Measurements from ENCODE around the gene SLC26A1.

The SLC26A1 gene

GRCh38 chr4:1029529-1029928 is 36.3 kb upstream of the SLC26A1 start:
- DNase-seq (ENCODE audit: low read depth) = no peak

DNA sequence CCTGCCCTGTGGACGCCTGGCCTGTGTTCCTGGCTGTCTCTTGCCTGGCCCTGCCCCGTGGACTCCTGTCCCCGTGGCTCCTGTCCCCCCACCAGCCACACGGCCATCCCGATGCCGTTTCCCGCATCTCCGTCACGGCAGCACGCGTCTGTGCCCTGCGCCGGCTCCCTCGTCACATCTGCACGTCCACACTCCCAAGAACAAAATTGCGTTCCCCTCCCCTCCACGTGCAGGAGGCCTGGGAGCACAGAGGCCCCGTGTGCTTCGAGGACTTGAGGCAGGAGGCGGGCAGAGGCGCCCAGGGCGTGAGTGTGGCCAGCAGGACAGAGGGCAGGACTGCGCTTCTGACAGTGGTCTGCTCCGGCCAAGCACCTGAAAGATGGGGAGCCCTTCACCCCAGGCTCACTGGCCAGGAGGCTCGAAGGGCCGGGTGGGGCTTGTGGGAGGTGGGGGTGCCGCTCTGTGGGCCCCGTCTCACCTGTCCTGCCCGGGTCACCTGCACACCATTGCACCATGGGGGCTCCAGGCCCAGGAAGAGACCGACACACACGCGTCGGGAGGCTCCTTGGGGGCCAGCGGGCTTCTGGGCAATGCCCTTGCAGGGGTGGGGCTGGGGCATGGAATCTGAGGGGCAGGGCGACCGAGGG is 35.5 kb upstream of the SLC26A1 start:
- DNase-seq (ENCODE audit: low read depth) = no peak

GRCh38 chr4:1027915-1028238 is 34.7 kb upstream of the SLC26A1 start:
- no peak for DNase-seq (ENCODE audit: low read depth)

GRCh38 chr4:1027219-1027914 is 34.2 kb upstream of the SLC26A1 start:
- no peak for DNase-seq (ENCODE audit: low read depth)

DNA sequence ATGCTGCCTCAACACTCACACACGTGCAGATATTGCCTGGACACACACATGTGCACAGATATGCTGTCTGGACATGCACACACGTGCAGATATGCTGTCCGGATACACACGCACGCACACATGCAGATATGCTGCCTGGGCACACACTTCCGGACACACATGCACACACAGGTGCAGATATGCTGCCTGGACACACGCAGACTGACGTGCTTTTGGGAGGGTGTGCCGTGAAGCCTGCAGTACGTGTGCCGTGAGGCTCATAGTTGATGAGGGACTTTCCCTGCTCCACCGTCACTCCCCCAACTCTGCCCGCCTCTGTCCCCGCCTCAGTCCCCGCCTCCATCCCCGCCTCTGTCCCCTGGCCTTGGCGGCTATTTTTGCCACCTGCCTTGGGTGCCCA is 32.9 kb upstream of the SLC26A1 start:
- DNase-seq (ENCODE audit: low read depth) = no peak

GRCh38 chr4:1024882-1025545 is 31.8 kb upstream of the SLC26A1 start:
- no peak for DNase-seq (ENCODE audit: low read depth)

DNA sequence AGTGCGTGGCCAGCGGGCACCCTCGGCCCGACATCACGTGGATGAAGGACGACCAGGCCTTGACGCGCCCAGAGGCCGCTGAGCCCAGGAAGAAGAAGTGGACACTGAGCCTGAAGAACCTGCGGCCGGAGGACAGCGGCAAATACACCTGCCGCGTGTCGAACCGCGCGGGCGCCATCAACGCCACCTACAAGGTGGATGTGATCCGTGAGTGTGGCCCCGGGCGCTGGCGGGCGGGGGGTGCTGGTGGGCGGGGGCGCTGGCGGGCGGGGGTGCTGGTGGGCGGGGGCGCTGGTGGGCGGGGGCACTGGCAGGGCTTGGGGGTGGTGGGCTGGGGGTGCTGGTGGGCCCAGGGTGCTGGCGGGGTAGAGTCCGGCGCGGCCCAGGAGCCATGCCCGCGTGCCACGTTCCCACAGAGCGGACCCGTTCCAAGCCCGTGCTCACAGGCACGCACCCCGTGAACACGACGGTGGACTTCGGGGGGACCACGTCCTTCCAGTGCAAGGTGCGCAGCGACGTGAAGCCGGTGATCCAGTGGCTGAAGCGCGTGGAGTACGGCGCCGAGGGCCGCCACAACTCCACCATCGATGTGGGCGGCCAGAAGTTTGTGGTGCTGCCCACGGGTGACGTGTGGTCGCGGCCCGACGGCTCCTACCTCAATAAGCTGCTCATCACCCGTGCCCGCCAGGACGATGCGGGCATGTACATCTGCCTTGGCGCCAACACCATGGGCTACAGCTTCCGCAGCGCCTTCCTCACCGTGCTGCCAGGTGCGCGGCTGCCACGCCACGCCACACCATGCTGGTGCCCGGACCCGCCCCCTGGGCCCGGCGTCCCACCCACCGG is 30.9 kb upstream of the SLC26A1 start:
- DNase-seq (ENCODE audit: low read depth) = no peak

- no peak for DNase-seq (ENCODE audit: low read depth)
These were observed 30.0 kb upstream of the SLC26A1 start for GRCh38 chr4:1023075-1023640.

DNA sequence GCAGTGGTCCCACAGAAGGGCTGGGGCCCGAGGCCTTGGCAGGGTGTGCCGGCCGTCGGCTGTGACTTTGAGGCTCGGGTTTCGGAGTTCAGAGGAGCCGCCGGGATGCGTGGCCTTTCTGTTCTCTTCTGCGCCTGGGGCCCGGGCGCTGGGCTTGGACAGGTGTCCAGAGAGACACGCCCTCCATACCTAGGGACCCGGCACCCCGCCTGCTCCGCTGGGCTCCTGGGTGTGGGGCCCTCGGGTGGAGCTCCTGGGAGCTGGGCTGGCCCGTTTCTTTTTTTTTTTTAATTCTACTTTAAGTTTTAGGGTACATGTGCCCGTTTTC is 29.5 kb upstream of the SLC26A1 start:
- DNase-seq (ENCODE audit: low read depth) = no peak

GRCh38 chr4:1022051-1022738 is 29.0 kb upstream of the SLC26A1 start:
- DNase-seq (ENCODE audit: low read depth) = no peak

DNA sequence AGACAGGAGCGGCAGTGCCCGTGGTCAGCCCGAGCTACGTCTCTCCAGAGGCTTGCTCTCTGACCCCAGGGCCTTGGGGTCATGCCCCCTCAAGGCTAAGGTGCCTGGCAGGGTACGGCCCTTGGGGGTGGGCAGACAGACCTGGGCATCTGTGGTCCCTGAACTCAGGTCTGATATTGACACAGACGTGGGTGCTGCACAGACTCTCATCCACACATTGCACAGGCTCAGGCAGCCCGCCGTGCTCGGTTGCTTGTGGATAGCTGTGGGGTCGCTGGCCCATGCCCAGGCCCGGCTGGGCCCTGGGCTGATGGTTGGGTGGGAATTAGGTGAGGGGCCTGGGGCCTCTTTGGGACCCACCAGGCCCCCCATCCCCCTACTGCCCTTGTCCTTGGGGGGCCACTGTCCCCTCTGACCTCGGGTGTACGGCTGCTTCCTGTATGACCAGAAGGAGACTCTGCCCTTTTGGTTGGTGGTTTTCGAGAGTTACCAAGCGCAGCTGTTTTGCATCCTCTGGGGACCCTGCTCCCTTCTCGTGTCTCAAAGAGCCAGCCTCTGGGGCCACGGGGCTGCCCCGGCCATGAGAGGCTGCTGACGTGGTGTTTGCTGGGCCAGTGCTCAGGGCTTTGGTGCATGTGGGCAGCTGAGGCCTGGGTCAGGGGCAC is 28.3 kb upstream of the SLC26A1 start:
- DNase-seq (ENCODE audit: low read depth) = no peak

DNA sequence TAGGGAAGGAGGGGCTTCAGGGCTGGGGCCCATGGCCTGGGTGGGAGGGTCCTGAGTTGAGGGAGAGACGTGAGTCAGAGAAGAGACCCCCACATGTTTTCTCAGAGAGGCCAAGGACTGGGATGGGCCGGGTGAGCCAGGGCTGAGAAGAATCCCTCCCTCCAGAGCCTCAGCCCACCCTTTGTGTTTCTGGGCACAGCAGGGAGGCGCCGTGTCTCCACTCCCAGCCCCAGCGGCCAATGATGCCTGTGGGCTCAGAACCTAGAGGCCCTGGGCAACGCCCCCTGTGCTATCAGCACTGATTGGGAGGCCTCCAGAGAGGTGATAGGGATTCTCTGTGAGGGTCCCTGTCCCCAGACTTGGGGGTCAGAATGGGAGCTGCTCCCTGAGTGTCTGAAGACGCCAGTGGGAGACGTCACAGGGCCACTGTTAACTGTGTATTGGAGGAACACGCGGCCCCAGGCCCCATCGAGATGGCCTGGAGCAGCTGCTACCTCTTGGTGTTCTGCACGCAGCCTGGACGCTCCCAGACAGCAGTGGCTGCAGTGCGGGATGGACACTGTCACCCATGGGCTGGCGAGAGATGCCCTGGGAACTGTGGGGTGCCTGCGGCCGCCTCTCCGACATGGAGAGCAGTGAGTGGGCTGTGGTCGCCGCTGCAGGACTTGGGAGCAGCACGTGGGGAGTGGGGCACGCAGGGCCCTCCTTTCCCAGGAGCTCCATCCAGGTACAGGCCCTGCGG is 26.7 kb upstream of the SLC26A1 start:
- no peak for DNase-seq (ENCODE audit: low read depth)

DNA sequence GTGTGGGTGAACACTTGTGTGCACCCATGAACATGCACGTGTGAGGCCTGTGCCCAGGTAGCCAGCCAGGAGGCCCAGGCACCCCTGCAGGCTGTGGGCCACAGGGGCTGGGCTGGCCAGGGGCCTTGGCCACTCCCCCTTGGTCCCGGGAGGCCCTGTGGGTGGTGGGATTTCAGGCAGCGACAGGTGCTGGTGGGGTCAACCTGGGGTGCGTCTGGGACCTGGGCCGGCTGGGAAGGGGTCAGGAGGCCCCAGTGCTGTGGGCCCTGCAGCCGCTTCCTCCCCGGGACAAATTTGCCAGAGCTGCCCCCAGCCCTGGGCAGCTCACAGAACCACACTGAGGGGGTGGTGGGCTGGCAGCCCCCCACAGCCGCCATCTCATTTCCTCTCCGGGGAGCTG is 26.1 kb upstream of the SLC26A1 start:
- no peak for DNase-seq (ENCODE audit: low read depth)

- no peak for DNase-seq (ENCODE audit: low read depth)
These were observed 25.2 kb upstream of the SLC26A1 start for GRCh38 chr4:1018147-1019020.

- no peak for DNase-seq (ENCODE audit: low read depth)
These were observed 24.5 kb upstream of the SLC26A1 start for GRCh38 chr4:1017706-1018105.

- DNase-seq (ENCODE audit: low read depth) = no peak
These were observed 24.0 kb upstream of the SLC26A1 start for GRCh38 chr4:1017211-1017610.

- DNase-seq (ENCODE audit: low read depth) = no peak
These were observed 22.5 kb upstream of the SLC26A1 start for GRCh38 chr4:1015746-1016145.

- no peak for DNase-seq (ENCODE audit: low read depth)
These were observed 22.0 kb upstream of the SLC26A1 start for GRCh38 chr4:1015179-1015578.

- no peak for DNase-seq (ENCODE audit: low read depth)
These were observed 21.3 kb upstream of the SLC26A1 start for GRCh38 chr4:1014291-1015167.

Data from activated gamma-delta T cell treated with anti-CD3 and anti-CD28 coated beads, Interleukin-2, amount 50 U/mL, for 16 hours (primary cell).